Endothelial cell of umbilical vein (primary cell): ENCODE data around the gene CREBZF. TPM values are rescaled to one million over a fixed set of nuclear protein-coding genes. Genes with fewer than 3 reads are reported as not detected.
A peak's percentile ranks its signal among the peaks of the same experiment; 100 is the strongest.

ENCODE experiments used
- Bru-seq: library from RNA; stranded (reverse); fragments of 400-500 nt; gene quantifications from one replicate; lab custom pipeline; 2021; lab: Mats Ljungman, UMichigan
- BruChase-seq, 2 experiments: library from RNA; stranded (reverse); fragments of 400-500 nt; gene quantifications; one replicate each; lab custom pipeline; 2021; lab: Mats Ljungman, UMichigan
- BruUV-seq: library from RNA; stranded (reverse); fragments of 400-500 nt; replicated peaks from 2 replicates; lab custom pipeline; 2021; lab: Mats Ljungman, UMichigan
- CTCF ChIA-PET: fragments of 300-600, 350-600 bp; sonication (Branson Sonifier 250); formaldehyde crosslinking; loops from one replicate; lab custom pipeline; 2021; ENCODE audit warnings: antibody characterized with exemption, inconsistent platforms; lab: Charles Lee
- POLR2A ChIA-PET: fragments of 300-600, 350-600 bp; sonication (Branson Sonifier 250); formaldehyde crosslinking; loops from one replicate; lab custom pipeline; 2021; ENCODE audit warnings: antibody characterized with exemption, inconsistent platforms; lab: Charles Lee
- DNase-seq: peaks from one replicate; pipeline ENCODE4 v3.0.0-alpha.2; 2011; ENCODE audit warnings: low read depth, low spot score
- FAIRE-seq: peaks from 2 replicates; lab custom pipeline; 2011; peaks lifted over from hg19 to GRCh38; lab: Jason Lieb, UNC
- H2AFZ ChIP-seq: 2 replicates; pipeline ENCODE4 v1.6.0; 2012; ENCODE audit warnings: low read depth, low read length, control low read depth, inconsistent platforms
- H3K27ac ChIP-seq: 2 replicates; pipeline ENCODE4 v1.5.1; 2011; ENCODE audit warnings: low read depth, mild to moderate bottlenecking, control low read depth, low read length, moderate library complexity; ENCODE audit not compliant: insufficient read depth
- H3K27me3 ChIP-seq, 2 experiments: 2 replicates each; pipeline versions ENCODE4 v1.6.0 to v1.6.1; 2011; ENCODE audit warnings: low read length in 2 of 2, mixed read lengths in 1 of 2; ENCODE audit not compliant: control insufficient read depth in 2 of 2, insufficient read depth in 2 of 2
- H3K36me3 ChIP-seq, 2 experiments: 2 replicates in 1 of 2; 3 replicates in 1 of 2; pipeline ENCODE4 v1.5.1; 2011; ENCODE audit warnings: low read length in 2 of 2, mild to moderate bottlenecking in 1 of 2, moderate library complexity in 1 of 2; ENCODE audit not compliant: control insufficient read depth in 2 of 2, insufficient read depth in 2 of 2; ENCODE audit errors: extremely low read depth in 1 of 2
- H3K4me1 ChIP-seq: 3 replicates; pipeline ENCODE4 v1.5.1; 2011; ENCODE audit warnings: mild to moderate bottlenecking, low read length; ENCODE audit not compliant: control insufficient read depth, insufficient read depth; ENCODE audit errors: extremely low read depth
- H3K4me2 ChIP-seq: 2 replicates; pipeline ENCODE4 v1.6.1; 2011; ENCODE audit warnings: low read length, control low read depth, mixed read lengths; ENCODE audit not compliant: insufficient read depth
- H3K4me3 ChIP-seq, 3 experiments: fragments of 200-600 bp in 1 of 3; sonication (generic), shearing (Covaris generic) in 1 of 3; replicated peaks in 1 of 3; 2 replicates each; pipeline ENCODE4 v1.5.1; 2011 to 2016; ENCODE audit warnings: control low read depth in 3 of 3, low read length in 3 of 3, mild to moderate bottlenecking in 2 of 3, inconsistent platforms in 1 of 3, low read depth in 1 of 3, moderate library complexity in 1 of 3; ENCODE audit not compliant: insufficient read depth in 1 of 3
- H3K79me2 ChIP-seq: 2 replicates; pipeline ENCODE4 v1.6.0; 2012; ENCODE audit warnings: low read length, inconsistent platforms; ENCODE audit not compliant: control insufficient read depth, insufficient read depth
- H3K9ac ChIP-seq: replicated peaks from 2 replicates; pipeline ENCODE3; 2011; ENCODE audit warnings: low read length, control low read depth; ENCODE audit not compliant: insufficient read depth; ENCODE audit errors: extremely low read depth
- H3K9me1 ChIP-seq: replicated peaks from 3 replicates; pipeline ENCODE4 v1.6.0; 2011; ENCODE audit warnings: mild to moderate bottlenecking, low read length; ENCODE audit not compliant: control insufficient read depth, insufficient read depth; ENCODE audit errors: extremely low read depth
- H3K9me3 ChIP-seq: replicated peaks from 2 replicates; pipeline ENCODE4 v1.5.1; 2012; ENCODE audit warnings: low read length, inconsistent platforms; ENCODE audit not compliant: control insufficient read depth, insufficient read depth
- H4K20me1 ChIP-seq: replicated peaks from 2 replicates; pipeline ENCODE3; 2011; ENCODE audit warnings: mild to moderate bottlenecking, low read length; ENCODE audit not compliant: control insufficient read depth, insufficient read depth; ENCODE audit errors: extremely low read depth
- CTCF ChIP-seq, 2 donors: IDR thresholded peaks; 1 replicate in 1 of 2; 2 replicates in 1 of 2; pipeline ENCODE4 v1.5.1; 2011; ENCODE audit warnings: low read length in 2 of 2, mild to moderate bottlenecking in 2 of 2, moderate library complexity in 2 of 2, control low read depth in 1 of 2, inconsistent platforms in 1 of 2, low read depth in 1 of 2; ENCODE audit not compliant: insufficient read depth in 1 of 2; ENCODE audit errors: extremely low read depth in 1 of 2
- EZH2 ChIP-seq: IDR thresholded peaks from 2 replicates; pipeline ENCODE4 v1.6.1; 2012; ENCODE audit warnings: borderline replicate concordance, low read depth, mild to moderate bottlenecking, moderate library complexity, low read length, inconsistent platforms; ENCODE audit not compliant: severe bottlenecking
- FOS ChIP-seq: IDR thresholded peaks from 2 replicates; pipeline ENCODE4 v1.6.1; 2011; ENCODE audit warnings: mild to moderate bottlenecking, low read length, moderate library complexity, borderline replicate concordance; ENCODE audit not compliant: insufficient read depth
- GATA2 ChIP-seq: IDR thresholded peaks from 2 replicates; pipeline ENCODE4 v1.7.0; 2011; ENCODE audit warnings: low read depth, mild to moderate bottlenecking, moderate library complexity, mixed read lengths, low read length; ENCODE audit not compliant: insufficient read length, insufficient read depth
- JUN ChIP-seq: IDR thresholded peaks from 2 replicates; pipeline ENCODE4 v1.6.1; 2011; ENCODE audit warnings: borderline replicate concordance, low read depth; ENCODE audit not compliant: insufficient read length, insufficient read depth
- MYC ChIP-seq: IDR thresholded peaks from one replicate; pipeline ENCODE4 v1.6.1; 2011; ENCODE audit warnings: mild to moderate bottlenecking, low read depth, low read length
- POLR2A ChIP-seq: IDR thresholded peaks from 2 replicates; pipeline ENCODE4 v1.6.1; 2012; ENCODE audit warnings: low read depth, mild to moderate bottlenecking, control low read depth, low read length
- POLR2AphosphoS5 ChIP-seq: IDR thresholded peaks from 2 replicates; pipeline ENCODE4 v1.6.1; 2012; ENCODE audit warnings: low read depth, mild to moderate bottlenecking, control low read depth, low read length, moderate library complexity; ENCODE audit not compliant: insufficient read depth
- dilution Hi-C: fragments of 300-500 bp; cut with MboI; formaldehyde crosslinking; loops from one replicate; pipeline ENCODE4 v1.15.0; 2019; ENCODE audit warnings: low sequenced_read_pairs; ENCODE audit not compliant: extremely low pct_ligation_motif_present
- intact Hi-C: fragments of 100-400 bp; cut with micrococcal nuclease; formaldehyde crosslinking; loops from one replicate; pipeline ENCODE4 v1.10.0; 2022
- long read RNA-seq: library from polyadenylated mRNA; stranded (forward); transcript quantifications from one replicate; pipeline ENCODE4 v2.0.0, GENCODE V29; 2021
- polyA minus RNA-seq, 3 experiments: library from RNA; depleted of rRNA, polyadenylated mRNA; stranded (reverse); fragments of >200 nt; gene quantifications; 1 replicate in 1 of 3; 2 replicates in 2 of 3; pipeline ENCODE4 v1.2.3, GENCODE V29; 2011
- polyA plus RNA-seq, 4 experiments: library from polyadenylated mRNA; depleted of rRNA in 3 of 4; stranded (reverse) in 3 of 4; unstranded in 1 of 4; fragments of >200 nt; gene quantifications; 2 replicates each; pipeline versions ENCODE4 v1.2.1 to v1.2.3, GENCODE V29; 2011 to 2012; ENCODE audit warnings: missing spikeins in 1 of 4
- total RNA-seq: library from RNA; stranded (reverse); gene quantifications from 2 replicates; pipeline ENCODE4 v1.2.3, GENCODE V29; 2021
- TF ChIP-seq, protein P1 (sequence below): IDR thresholded peaks from 2 replicates; pipeline ENCODE4 v1.6.1; 2011; ENCODE audit not compliant: insufficient read depth, insufficient read length

The CREBZF gene
- total RNA-seq (33.7 and 35.5 TPM in 2 replicates), polyA plus RNA-seq (12.8 and 15.5 TPM in 2 replicates), polyA minus RNA-seq (24.9 and 32.0 TPM in 2 replicates), Bru-seq, nascent RNA (percentile 80 among the genes with signal in this experiment), BruChase-seq, experiment 1, labeled RNA remaining after a 6-hour chase (percentile 72 among the genes with signal in this experiment), BruChase-seq, experiment 2, labeled RNA remaining after a 2-hour chase (percentile 94 among the genes with signal in this experiment)
- polyA plus RNA-seq (2011; cell fraction: cytosol; rRNA removed), result 7.0 and 10.7 TPM in 2 replicates
- 93.6 and 136 TPM in 2 replicates for polyA plus RNA-seq (2011; cell fraction: nucleus; rRNA removed)
- 20.2 and 21.4 TPM in 2 replicates for polyA plus RNA-seq (2012)
- polyA minus RNA-seq (2011; cell fraction: cytosol; rRNA and poly(A)+ RNA removed), result 23.4 TPM
- 62.5 and 64.6 TPM in 2 replicates for polyA minus RNA-seq (2011; cell fraction: nucleus; rRNA and poly(A)+ RNA removed)
- long read RNA-seq, full-length matches to known transcripts, result 55 of 91 reads
- long read RNA-seq, partial matches to known transcripts, result 29 of 91 reads
- long read RNA-seq, other reads (novel, unspliced or antisense), result 7 of 91 reads

DNA sequence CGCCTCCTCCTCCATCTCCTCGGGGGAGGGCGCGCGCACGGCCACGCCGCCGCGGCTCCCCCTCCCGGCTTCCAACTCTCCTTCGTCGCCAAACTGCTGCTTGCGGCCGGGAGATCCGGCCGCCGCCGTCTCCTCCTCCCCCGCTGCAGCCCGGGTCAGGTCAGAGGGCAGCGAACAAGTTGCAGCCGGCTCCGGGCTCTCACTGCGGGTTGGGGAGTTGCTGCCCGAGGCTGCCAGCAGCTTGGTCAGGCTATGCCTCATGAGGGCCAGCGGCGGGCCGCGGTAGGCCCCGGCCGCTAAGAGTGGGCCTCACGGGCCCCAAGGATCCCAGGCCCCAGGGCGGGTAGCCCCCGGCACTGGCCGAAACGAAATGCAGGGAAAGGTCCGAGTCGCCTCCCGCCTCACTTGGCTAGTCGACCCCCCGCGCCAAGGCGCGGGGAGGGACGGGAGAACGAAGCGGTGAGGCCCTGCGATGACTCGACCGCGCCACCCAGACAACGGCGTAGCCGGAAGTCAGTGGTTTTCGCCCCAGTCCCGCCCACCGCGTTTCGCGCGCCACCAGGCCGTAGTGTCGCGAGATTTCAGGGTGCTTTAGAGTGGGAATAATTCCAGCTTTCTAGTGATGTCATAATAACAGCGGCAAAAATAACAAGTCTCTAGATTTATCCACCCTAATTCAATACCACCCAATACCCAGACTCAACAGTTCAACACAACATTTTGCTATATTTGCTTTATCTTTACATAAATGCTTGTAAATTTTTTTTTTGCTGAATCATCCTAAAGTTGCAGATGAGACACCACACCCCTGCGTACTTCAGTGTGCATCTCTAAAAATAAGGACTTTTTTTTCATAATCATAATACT lies at the start of gene CREBZF:
Gene CREBZF, minus strand, starts transcription at position 515 of the 867 bp plus-strand sequence. Its CDS starts 254 bp downstream, at position 261.
- peaks cover 0 to 10% of the 10 kb centered on the region in 2 experiments for H3K36me3 ChIP-seq
- BruUV-seq, result TSS peak; percentile 46
- peak within 1 kb of the TSS; percentile 91 for H3K27ac ChIP-seq
- H3K27me3 ChIP-seq, result no peaks in the 10 kb centered on the region
- H3K9me1 ChIP-seq, result no peaks in the 10 kb centered on the region
- peak within 1 kb of the TSS; percentile 94 for H3K9ac ChIP-seq
- FAIRE-seq (peak; percentile 90), DNase-seq (peak; percentile 94)
- CTCF ChIA-PET, result interaction anchor here (1.0 to 1.3 kb wide), 4 partner anchors 15 to 145 kb away, joined by 3 to 4 read pairs (median 3); partner anchors contain the start of gene TMEM126A
- H2AFZ ChIP-seq, result peak within 1 kb of the TSS; percentile 72
- dilution Hi-C loops (no loop called here), intact Hi-C loops (loop anchor here (1.0 to 10.0 kb wide), 7 partner anchors 16 to 630 kb away; partner anchors contain the start of genes PICALM and TMEM126B)
- H4K20me1 ChIP-seq, result peaks cover 13% of the 10 kb centered on the region
- peak within 1 kb of the TSS; percentile 98 for H3K4me2 ChIP-seq
- H3K79me2 ChIP-seq, result peaks cover 48% of the 10 kb centered on the region
- peak within 1 kb of the TSS; percentile 40 to 92 (median 66) for H3K4me3 ChIP-seq
- POLR2A ChIA-PET, result interaction anchor here (1.0 to 1.5 kb wide), 3 partner anchors 17 to 145 kb away, joined by 3 to 9 read pairs (median 3); partner anchors contain the start of gene TMEM126A
- TF ChIP-seq FOS (no peak), POLR2AphosphoS5 (peak; percentile 95), MYC (peak; percentile 60), GATA2 (no peak), CTCF (IDR thresholded peaks at IDR 0.05; ENCODE audit: extremely low read depth in 1 of 2, insufficient read depth in 1 of 2, low read depth in 1 of 2, low read length in 2 of 2) (no peak), JUN (peak; percentile 32), EZH2 (no peak), POLR2A (peak; percentile 90)
- TF ChIP-seq, protein P1, sequence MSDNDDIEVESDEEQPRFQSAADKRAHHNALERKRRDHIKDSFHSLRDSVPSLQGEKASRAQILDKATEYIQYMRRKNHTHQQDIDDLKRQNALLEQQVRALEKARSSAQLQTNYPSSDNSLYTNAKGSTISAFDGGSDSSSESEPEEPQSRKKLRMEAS, result no peak
- peaks cover 27% of the 10 kb centered on the region for H3K4me1 ChIP-seq
- no peaks in the 10 kb centered on the region for H3K9me3 ChIP-seq
